BLaER1 (cell line): Measurements from ENCODE around the gene KDELR3.
A peak's percentile ranks its signal among the peaks of the same experiment; 100 is the strongest.

Experiments used
- H3K27ac ChIP-seq: shearing (Covaris generic); formaldehyde crosslinking; 2 replicates; pipeline ENCODE4 v1.8.1; 2022
- H3K27me3 ChIP-seq: shearing (Covaris generic); formaldehyde crosslinking; 2 replicates; pipeline ENCODE4 v1.8.1; 2022
- H3K36me3 ChIP-seq: shearing (Covaris generic); formaldehyde crosslinking; 2 replicates; pipeline ENCODE4 v1.8.1; 2022
- H3K4me1 ChIP-seq: shearing (Covaris generic); formaldehyde crosslinking; 2 replicates; pipeline ENCODE4 v1.8.1; 2022
- H3K4me2 ChIP-seq: shearing (Covaris generic); formaldehyde crosslinking; 2 replicates; pipeline ENCODE4 v1.8.1; 2022
- H3K4me3 ChIP-seq: shearing (Covaris generic); formaldehyde crosslinking; 2 replicates; pipeline ENCODE4 v1.8.1; 2022
- H3K9ac ChIP-seq: shearing (Covaris generic); formaldehyde crosslinking; 2 replicates; pipeline ENCODE4 v1.8.1; 2022
- H3K9me3 ChIP-seq: shearing (Covaris generic); formaldehyde crosslinking; 2 replicates; pipeline ENCODE4 v1.8.1; 2022
- H4K20me1 ChIP-seq: shearing (Covaris generic); formaldehyde crosslinking; 2 replicates; pipeline ENCODE4 v1.8.1; 2022
- Cebpa-rat ChIP-seq: shearing (Covaris generic); IDR thresholded peaks from 2 replicates; pipeline ENCODE4 v1.8.1; 2022

Gene KDELR3

DNA sequence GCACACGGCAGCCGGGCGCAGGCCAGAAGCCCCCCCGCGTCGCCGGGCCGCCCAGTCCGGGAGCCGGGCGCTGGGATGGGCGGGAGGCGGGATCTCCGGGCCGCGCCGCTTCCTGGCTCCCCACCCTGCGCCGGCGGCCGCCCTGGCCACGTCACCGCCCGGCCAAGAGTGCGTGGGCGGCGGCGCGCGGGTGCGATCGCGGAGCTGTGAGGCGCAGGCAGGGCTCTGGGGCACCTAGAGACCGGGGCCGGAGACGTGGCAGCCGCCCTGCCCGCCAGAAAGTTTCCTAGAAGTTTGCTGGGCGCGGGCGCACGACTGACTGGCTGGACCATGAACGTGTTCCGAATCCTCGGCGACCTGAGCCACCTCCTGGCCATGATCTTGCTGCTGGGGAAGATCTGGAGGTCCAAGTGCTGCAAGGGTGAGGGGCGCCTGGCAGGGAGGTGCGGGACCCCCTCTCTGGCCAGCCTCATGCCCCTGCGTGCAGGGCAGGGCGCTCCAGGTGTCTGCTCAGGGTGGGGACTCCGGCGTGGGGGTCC, at the start of gene KDELR3:
KDELR3 (plus strand) TSS at position 193 of the 539 bp plus-strand sequence; CDS start at position 331, 138 bp downstream.
- Histone ChIP-seq H3K4me2 (peak within 1 kb of the TSS; percentile 93), H3K36me3 (no peaks in the 10 kb centered on the region), H3K4me3 (peak within 1 kb of the TSS; percentile 60), H3K27me3 (peaks cover 33% of the 10 kb centered on the region), H3K27ac (peak within 1 kb of the TSS; percentile 44; the same call in 1 of the 2 replicates), H3K4me1 (peaks cover 55% of the 10 kb centered on the region), H3K9me3 (no peaks in the 10 kb centered on the region), H3K9ac (peak within 1 kb of the TSS; percentile 38; the same call in 1 of the 2 replicates), H4K20me1 (no peaks in the 10 kb centered on the region)
- no peak for TF ChIP-seq Cebpa-rat

- H3K36me3 ChIP-seq: no peaks in the 10 kb centered on the region
- no peaks in the 10 kb centered on the region for H3K27me3 ChIP-seq
- H3K4me3 ChIP-seq: no peak overlapping the region
- H3K9ac ChIP-seq: peak overlapping the region; percentile 21; the same call in 1 of the 2 replicates
- TF ChIP-seq Cebpa-rat: no peak
- H3K4me2 ChIP-seq: peak overlapping the region; percentile 42; the same call in 1 of the 2 replicates
- H3K9me3 ChIP-seq: no peaks in the 10 kb centered on the region
- H4K20me1 ChIP-seq: no peaks in the 10 kb centered on the region
- H3K27ac ChIP-seq: no peak overlapping the region
- H3K4me1 ChIP-seq: peaks cover 42% of the 10 kb centered on the region
Observed at GRCh38 chr22:38418589-38418988, 49.3 kb upstream of the KDELR3 start.

DNA sequence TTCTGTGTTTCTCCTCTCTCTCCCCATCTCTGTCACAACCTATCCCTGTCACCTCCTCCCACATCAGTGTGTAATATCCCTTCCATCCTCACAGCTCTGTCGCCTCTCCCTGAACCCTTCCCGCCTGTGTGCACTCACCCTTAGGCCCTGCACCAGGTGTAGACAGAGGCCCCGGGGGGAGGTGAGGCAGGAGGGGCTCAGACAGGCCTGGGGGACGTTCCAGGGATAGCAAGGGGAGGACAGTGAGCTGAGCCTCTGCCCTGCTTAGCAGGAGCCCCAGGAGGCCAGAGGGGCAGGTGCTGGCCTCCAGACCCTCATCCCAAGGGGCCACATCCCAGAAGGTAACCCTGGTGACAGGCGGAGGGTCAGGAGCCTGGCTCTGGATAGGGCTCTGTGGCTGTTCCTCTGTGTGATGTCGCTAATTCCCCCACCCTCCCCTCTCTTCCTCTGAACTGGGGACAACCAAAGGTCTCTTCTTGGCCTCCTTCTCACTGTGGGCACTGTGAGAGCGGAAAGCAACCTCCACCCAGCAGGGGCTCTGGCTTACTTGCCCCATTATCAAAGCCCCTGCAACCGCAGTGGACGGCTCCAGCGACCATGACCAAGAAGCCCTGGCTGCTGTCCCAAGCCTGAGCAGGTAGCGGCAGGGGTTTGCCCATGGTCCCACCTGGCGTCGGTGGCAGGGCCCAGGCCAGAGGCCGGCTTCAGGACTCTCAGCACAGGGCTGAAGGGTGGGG, 48.6 kb upstream of the KDELR3 start:
- Histone ChIP-seq H3K4me3 (no peak overlapping the region), H3K9ac (peak overlapping the region; percentile 21; the same call in 1 of the 2 replicates), H3K9me3 (no peaks in the 10 kb centered on the region), H4K20me1 (no peaks in the 10 kb centered on the region), H3K27ac (no peak overlapping the region), H3K4me1 (peaks cover 43% of the 10 kb centered on the region), H3K27me3 (no peaks in the 10 kb centered on the region), H3K4me2 (peak overlapping the region; percentile 42; the same call in 1 of the 2 replicates), H3K36me3 (no peaks in the 10 kb centered on the region)
- TF ChIP-seq Cebpa-rat: no peak

DNA sequence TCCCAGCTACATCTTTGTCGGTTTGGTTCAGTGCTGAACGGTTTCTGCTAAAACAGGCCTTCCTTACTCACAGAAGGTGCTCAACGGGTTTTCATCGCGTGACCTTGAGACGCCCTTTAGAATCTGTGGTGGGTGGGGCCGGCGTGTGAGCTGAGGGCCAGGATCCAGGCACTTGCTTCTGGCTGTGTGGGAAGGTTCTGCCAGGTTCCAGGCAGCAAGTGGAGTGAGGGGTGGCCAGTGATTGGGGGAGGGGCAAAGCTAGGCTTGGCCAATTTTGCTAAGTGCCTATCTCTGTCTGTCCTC, 48.1 kb upstream of the KDELR3 start:
- Histone ChIP-seq H3K4me2 (no peak overlapping the region), H3K9me3 (no peaks in the 10 kb centered on the region)
- no peak for TF ChIP-seq Cebpa-rat

DNA sequence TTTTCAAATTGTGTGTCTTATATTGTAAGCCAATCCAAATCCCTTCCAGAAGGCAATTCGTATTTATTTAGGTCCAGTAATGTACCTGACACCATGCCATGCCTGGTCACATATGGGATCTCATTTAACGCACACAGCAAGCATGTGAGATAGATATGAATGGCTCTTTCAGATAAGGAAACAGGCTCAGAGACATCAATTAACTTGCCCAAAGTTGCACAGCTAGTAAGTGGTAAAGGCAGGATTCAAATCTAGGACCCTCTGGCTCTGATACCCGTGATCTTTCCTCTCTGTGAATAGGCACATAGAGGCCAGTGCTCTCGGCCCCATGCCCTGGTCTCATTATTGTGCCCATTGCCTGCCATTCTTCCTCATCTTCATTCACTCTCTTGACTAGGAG, 47.2 kb upstream of the KDELR3 start:
- no peaks in the 10 kb centered on the region for H4K20me1 ChIP-seq

More for the DNA sequence above, 48.1 kb upstream of the KDELR3 start:
- no peaks in the 10 kb centered on the region for H3K36me3 ChIP-seq
- no peaks in the 10 kb centered on the region for H3K27me3 ChIP-seq
- H3K9ac ChIP-seq: no peak overlapping the region
- H3K27ac ChIP-seq: no peak overlapping the region
- H4K20me1 ChIP-seq: no peaks in the 10 kb centered on the region
- peaks cover 43% of the 10 kb centered on the region for H3K4me1 ChIP-seq
- no peak overlapping the region for H3K4me3 ChIP-seq

DNA sequence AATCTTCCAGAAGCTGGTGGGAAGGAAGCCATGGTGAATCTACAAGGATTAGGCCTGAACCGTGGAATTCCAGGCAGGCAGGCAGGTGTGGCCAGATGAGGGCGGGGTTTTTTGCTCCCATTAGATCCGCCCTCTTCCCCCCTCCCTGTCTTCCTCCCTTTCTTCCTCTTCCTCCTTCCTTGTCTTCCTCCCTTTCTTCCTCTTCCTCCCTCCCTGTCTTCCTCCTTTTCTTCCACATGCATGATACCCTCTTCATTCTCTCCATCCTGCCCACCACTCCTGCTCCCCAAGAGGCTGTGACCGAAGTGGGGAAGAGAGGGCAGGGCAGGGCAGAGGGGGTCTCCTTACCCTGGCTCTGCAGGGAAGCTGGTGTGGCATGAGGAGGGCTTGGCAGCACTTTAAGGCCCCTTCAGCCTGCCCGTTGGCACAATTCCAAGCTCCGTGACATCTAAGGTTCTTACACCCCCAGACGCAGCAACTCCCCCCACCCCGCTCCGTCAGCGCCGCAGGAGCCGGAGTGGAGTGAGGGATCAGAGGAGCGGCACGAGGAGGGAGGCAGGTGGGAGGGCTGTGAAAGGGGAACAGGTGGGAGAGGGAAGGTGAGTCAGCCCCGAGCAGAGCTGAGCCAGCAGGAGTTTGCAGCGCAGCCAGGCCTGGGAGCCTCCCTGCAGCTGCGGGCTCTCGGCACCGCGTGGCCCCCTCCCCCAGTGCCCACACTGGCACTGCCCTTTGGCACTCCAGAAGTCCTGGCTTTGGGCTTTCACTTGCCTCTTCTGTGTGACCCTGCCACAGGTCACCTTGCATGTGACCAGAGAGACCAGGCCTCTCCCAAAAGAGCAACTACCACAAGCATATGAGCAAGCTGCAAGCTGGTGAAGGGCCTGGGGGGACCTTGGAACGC, 45.0 kb upstream of the KDELR3 start:
- Histone ChIP-seq H3K27ac (no peak overlapping the region), H4K20me1 (no peaks in the 10 kb centered on the region), H3K27me3 (no peaks in the 10 kb centered on the region), H3K4me3 (no peak overlapping the region), H3K9ac (0 out of 2 replicates have a peak overlapping the region, but pooled peaks have one; percentile 4), H3K4me2 (0 out of 2 replicates have a peak overlapping the region, but pooled peaks have one; percentile 2), H3K36me3 (0 out of 2 replicates have a peak, but pooled peaks cover 3% of the 10 kb centered on the region), H3K9me3 (no peaks in the 10 kb centered on the region), H3K4me1 (peaks cover 26% of the 10 kb centered on the region)
- no peak for TF ChIP-seq Cebpa-rat

More for the DNA sequence above, 47.2 kb upstream of the KDELR3 start:
- Histone ChIP-seq H3K36me3 (no peaks in the 10 kb centered on the region), H3K9me3 (no peaks in the 10 kb centered on the region), H3K9ac (no peak overlapping the region), H3K27ac (no peak overlapping the region), H3K4me2 (no peak overlapping the region), H3K27me3 (no peaks in the 10 kb centered on the region), H3K4me3 (no peak overlapping the region), H3K4me1 (peaks cover 38% of the 10 kb centered on the region)
- TF ChIP-seq Cebpa-rat: no peak

- Histone ChIP-seq H3K9me3 (no peaks in the 10 kb centered on the region), H3K27ac (no peak overlapping the region), H3K4me2 (0 out of 2 replicates have a peak overlapping the region, but pooled peaks have one; percentile 2), H3K36me3 (0 out of 2 replicates have a peak, but pooled peaks cover 3% of the 10 kb centered on the region), H4K20me1 (no peaks in the 10 kb centered on the region), H3K9ac (0 out of 2 replicates have a peak overlapping the region, but pooled peaks have one; percentile 4), H3K4me3 (no peak overlapping the region), H3K4me1 (peaks cover 22% of the 10 kb centered on the region), H3K27me3 (no peaks in the 10 kb centered on the region)
- no peak for TF ChIP-seq Cebpa-rat
Observed at GRCh38 chr22:38423512-38424503, 44.1 kb upstream of the KDELR3 start.

GRCh38 chr22:38424525-38425080, 43.3 kb upstream of the KDELR3 start:
- Histone ChIP-seq H3K9me3 (no peaks in the 10 kb centered on the region), H3K27ac (no peak overlapping the region), H3K9ac (no peak overlapping the region), H3K4me1 (peaks cover 18% of the 10 kb centered on the region), H3K4me2 (no peak overlapping the region), H3K4me3 (no peak overlapping the region), H4K20me1 (no peaks in the 10 kb centered on the region), H3K27me3 (no peaks in the 10 kb centered on the region), H3K36me3 (0 out of 2 replicates have a peak, but pooled peaks cover 3% of the 10 kb centered on the region)
- no peak for TF ChIP-seq Cebpa-rat
